ENCODE data around the gene ARHGEF1. TPM values are rescaled to one million over a fixed set of nuclear protein-coding genes. Genes with fewer than 3 reads are reported as not detected.

ARHGEF1 gene
- total RNA-seq, 2 donors from 2014 or later = 43.8 to 104 TPM

GRCh38 chr19:41892173-41892902, 9.4 kb downstream of the ARHGEF1 start:
- ATAC-seq (no peak), DNase-seq (no peak)
- Histone ChIP-seq H3K27me3 (no peaks in the 10 kb centered on the region), H3K36me3 (replicated peaks in 1 of 2; ENCODE audit: insufficient read depth in 1 of 2, low read depth in 2 of 2) (peaks cover 0 to 12% of the 10 kb centered on the region in 2 donors), H3K4me3 (no peak overlapping the region), H3K27ac (no peak overlapping the region), H3K4me1 (peaks cover 9% of the 10 kb centered on the region), H3K9me3 (no peaks in the 10 kb centered on the region)
- 89 to 91% methylated on average over 9 to 34 of the region's 34 CpGs for WGBS, 2 donors
- intact Hi-C loops (cut with DNase I) = loop anchor here (5.0 kb wide), 1 partner anchor 35 kb away; the partner anchor contains the start of gene ERFL
- TF ChIP-seq CTCF (IDR thresholded peaks at IDR 0.05) = no peak
- TF ChIP-seq POLR2A (IDR thresholded peaks at IDR 0.05) = no peak

- 78 to 89% methylated on average over 4 to 6 of the region's 6 CpGs for WGBS, 2 donors
- no peak for ATAC-seq
- intact Hi-C loops (cut with DNase I) = loop anchor here (5.0 kb wide), 1 partner anchor 33 kb away; the partner anchor contains the start of gene ERFL
Measured at GRCh38 chr19:41893899-41894298, 10.9 kb downstream of the ARHGEF1 start.

GRCh38 chr19:41894350-41894749, 11.4 kb downstream of the ARHGEF1 start:
- intact Hi-C loops (cut with DNase I) = loop anchor here (5.0 kb wide), 1 partner anchor 33 kb away; the partner anchor contains the start of gene ERFL
- H3K9me3 ChIP-seq = no peaks in the 10 kb centered on the region
- 86 to 95% methylated on average over 13 to 14 of the region's 14 CpGs for WGBS, 2 donors
- no peak for TF ChIP-seq POLR2A (IDR thresholded peaks at IDR 0.05)
- no peak for TF ChIP-seq CTCF (IDR thresholded peaks at IDR 0.05)
- no peak overlapping the region for H3K4me3 ChIP-seq
- H3K27ac ChIP-seq = no peak overlapping the region
- no peak for ATAC-seq
- DNase-seq = no peak
- no peaks in the 10 kb centered on the region for H3K27me3 ChIP-seq
- no peaks in the 10 kb centered on the region for H3K4me1 ChIP-seq
- H3K36me3 ChIP-seq (replicated peaks in 1 of 2; ENCODE audit: insufficient read depth in 1 of 2, low read depth in 2 of 2) = peaks cover 5 to 23% of the 10 kb centered on the region in 2 donors

More at GRCh38 chr19:41893899-41894298, 10.9 kb downstream of the ARHGEF1 start:
- DNase-seq = no peak
- Histone ChIP-seq H3K27ac (no peak overlapping the region), H3K36me3 (replicated peaks in 1 of 2; ENCODE audit: insufficient read depth in 1 of 2, low read depth in 2 of 2) (peaks cover 1 to 21% of the 10 kb centered on the region in 2 donors), H3K4me3 (no peak overlapping the region), H3K4me1 (no peaks in the 10 kb centered on the region), H3K9me3 (no peaks in the 10 kb centered on the region), H3K27me3 (no peaks in the 10 kb centered on the region)
- TF ChIP-seq CTCF (IDR thresholded peaks at IDR 0.05) (no peak), POLR2A (IDR thresholded peaks at IDR 0.05) (no peak)

GRCh38 chr19:41895745-41896580, 13.0 kb downstream of the ARHGEF1 start:
- H3K4me1 ChIP-seq = no peaks in the 10 kb centered on the region
- TF ChIP-seq POLR2A (IDR thresholded peaks at IDR 0.05) (no peak), CTCF (IDR thresholded peaks at IDR 0.05) (no peak)
- H3K4me3 ChIP-seq = no peak overlapping the region
- intact Hi-C loops (cut with DNase I) = no loop called here
- no peaks in the 10 kb centered on the region for H3K27me3 ChIP-seq
- peaks cover 5 to 30% of the 10 kb centered on the region in 2 donors for H3K36me3 ChIP-seq (replicated peaks in 1 of 2; ENCODE audit: insufficient read depth in 1 of 2, low read depth in 2 of 2)
- DNase-seq (no peak), ATAC-seq (no peak)
- no peaks in the 10 kb centered on the region for H3K9me3 ChIP-seq
- 88 to 93% methylated on average over 6 to 19 of the region's 19 CpGs for WGBS, 2 donors
- no peak overlapping the region for H3K27ac ChIP-seq

Measured in body of pancreas (tissue), 4 donors.